HG02973 (cell line): ENCODE measurements around the gene PIM1.
A peak's percentile ranks its signal among the peaks of the same experiment; 100 is the strongest.

Source experiments
- ATAC-seq: cut with Tn5 transposase; IDR thresholded peaks from one replicate; pipeline ENCODE4 v1.9.1; 2021; ENCODE audit warnings: moderate library complexity; ENCODE audit not compliant: unreplicated experiment

Gene PIM1

GRCh38 chr6:37218061-37218460 lies 48.1 kb downstream of the PIM1 start:
- no peak for ATAC-seq

- ATAC-seq = no peak
Observed at GRCh38 chr6:37218511-37218910, 48.6 kb downstream of the PIM1 start.

DNA sequence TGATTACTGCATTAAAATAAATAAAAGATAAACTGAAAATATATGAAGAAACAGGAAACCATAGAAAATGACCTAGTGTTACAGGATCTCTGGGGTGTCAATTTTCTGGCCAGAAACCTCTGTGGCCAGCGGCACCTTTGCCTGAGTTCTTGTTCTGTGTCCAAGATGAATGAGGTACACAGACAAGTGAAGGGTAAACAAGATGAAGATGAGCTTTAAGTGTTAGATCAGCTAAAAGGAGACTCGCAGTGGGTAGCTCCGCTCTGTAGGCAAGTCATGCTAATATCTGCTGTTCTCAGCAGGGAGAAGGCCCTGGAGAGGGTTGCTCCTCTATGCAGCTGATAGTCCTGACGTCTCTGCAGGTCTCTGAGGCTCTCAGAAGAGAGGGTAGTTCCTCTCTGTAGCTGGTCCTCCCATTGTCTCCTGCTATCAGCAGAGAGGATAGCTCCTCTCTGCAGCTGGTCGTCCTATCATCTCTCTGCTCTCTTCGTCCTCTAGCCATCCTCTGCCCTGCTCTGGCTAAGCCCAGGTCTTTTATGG lies 51.7 kb downstream of the PIM1 start:
- no peak for ATAC-seq

GRCh38 chr6:37222125-37222967 lies 52.4 kb downstream of the PIM1 start:
- peak; percentile 87 for ATAC-seq

- no peak for ATAC-seq
Observed at GRCh38 chr6:37222992-37223391, 53.0 kb downstream of the PIM1 start.
